NCI-H128 (cell line): Measurements from ENCODE around the gene HSFX1.
"Not testable (repeated sequence)": the region's sequence is repeated elsewhere in the genome, so short reads cannot be mapped to it uniquely, and the experiment has no call there.

Experiments used
- DNase-seq: peaks from one replicate; lab custom pipeline; 2025; ENCODE audit not compliant: unreplicated experiment; lab: John Stamatoyannopoulos, UW

HSFX1 gene, protein sequence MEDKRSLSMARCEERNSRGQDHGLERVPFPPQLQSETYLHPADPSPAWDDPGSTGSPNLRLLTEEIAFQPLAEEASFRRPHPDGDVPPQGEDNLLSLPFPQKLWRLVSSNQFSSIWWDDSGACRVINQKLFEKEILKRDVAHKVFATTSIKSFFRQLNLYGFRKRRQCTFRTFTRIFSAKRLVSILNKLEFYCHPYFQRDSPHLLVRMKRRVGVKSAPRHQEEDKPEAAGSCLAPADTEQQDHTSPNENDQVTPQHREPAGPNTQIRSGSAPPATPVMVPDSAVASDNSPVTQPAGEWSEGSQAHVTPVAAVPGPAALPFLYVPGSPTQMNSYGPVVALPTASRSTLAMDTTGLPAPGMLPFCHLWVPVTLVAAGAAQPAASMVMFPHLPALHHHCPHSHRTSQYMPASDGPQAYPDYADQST

DNA sequence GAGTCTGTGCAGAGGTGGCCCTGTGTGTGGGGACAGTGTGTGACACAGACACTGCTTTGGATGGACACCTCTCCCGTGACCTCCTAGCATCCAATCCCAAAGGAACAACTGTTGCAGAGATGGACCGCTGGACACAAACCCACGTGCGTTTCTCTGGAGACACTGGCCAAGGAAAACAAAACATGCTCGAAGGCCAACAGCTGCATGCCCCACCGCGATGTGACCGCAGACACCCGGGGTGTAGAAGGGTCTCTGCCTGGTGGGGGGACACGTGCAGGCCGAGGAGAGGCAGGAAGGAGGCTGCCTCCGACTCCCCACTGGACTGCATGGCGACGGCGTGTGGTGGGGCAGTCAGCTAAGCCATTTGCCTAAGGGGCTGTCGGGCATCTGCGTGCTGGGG is at the start of gene HSFX1:
Gene HSFX1 (plus strand): TSS at position 301 of the 400 bp plus-strand sequence. CDS start 614 bp downstream, outside the sequence.
- DNase-seq = not testable (repeated sequence)

DNA sequence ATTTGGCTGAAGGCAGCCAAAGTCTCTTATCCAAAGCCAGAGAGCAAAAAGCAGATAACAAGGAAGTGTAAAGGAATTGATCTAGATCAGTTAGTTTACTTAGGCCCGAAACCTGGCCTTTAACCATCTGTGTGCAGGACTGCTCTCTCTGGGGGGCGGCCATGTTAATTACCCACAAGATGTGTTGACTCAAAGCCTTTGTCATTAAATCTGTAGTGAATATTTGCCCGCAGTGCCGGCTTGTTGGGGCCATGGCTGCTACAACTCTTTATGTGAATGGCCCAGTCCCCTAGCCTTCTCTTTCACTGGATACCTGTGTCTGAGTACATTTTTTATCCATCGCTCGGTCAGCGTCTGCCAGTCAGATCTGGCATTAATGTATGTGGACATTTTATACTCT is 46.6 kb upstream of the HSFX1 start:
- not testable (repeated sequence) for DNase-seq

DNA sequence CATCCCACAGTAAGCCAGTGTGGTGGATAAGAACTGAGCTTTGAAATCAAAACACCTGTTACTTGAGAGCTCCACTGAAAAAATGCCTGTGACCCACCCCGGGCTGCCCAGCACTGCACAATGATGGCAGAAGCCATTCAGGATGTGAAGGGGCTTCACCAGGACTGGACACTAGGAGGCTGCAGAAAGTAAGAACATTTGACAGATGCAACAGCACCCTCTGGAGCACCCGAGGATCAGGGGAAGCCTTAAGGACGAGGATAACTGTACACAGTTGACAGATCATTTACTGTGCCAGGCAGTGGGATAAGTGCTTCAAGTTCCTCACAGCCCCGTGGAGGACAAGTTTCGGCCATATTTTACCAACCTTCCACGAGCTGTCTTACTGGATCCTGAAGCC is 31.6 kb upstream of the HSFX1 start:
- not testable (repeated sequence) for DNase-seq

DNA sequence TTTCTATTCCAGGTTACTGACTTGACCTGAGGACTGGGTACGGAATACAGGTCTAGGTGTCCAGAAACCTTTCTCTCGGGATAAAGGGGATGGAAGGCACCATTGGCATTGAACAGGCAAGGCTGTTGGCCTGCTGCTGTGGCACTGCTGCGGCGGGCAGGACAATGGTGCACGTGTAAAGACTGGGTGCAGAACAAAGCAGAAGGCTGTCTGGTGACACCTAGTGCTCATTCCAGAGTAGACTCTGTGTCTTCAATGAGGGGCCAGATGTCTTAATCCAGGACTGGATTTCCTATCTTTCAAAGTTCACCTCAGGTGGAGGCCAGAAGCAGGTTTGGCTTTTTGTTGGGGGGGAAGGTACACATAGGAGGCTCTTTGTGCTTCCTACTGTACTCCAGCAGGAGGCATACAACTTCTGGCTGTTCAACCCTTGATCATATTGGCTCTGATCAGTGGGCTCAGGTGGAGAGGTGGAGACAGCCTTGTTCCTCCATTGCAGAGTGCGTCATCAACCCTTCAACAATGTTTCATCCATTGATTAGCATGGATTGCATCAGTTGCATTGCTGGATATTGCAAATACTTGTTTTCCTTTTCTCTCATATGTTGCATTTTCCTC is 27.4 kb upstream of the HSFX1 start:
- not testable (repeated sequence) for DNase-seq

DNA sequence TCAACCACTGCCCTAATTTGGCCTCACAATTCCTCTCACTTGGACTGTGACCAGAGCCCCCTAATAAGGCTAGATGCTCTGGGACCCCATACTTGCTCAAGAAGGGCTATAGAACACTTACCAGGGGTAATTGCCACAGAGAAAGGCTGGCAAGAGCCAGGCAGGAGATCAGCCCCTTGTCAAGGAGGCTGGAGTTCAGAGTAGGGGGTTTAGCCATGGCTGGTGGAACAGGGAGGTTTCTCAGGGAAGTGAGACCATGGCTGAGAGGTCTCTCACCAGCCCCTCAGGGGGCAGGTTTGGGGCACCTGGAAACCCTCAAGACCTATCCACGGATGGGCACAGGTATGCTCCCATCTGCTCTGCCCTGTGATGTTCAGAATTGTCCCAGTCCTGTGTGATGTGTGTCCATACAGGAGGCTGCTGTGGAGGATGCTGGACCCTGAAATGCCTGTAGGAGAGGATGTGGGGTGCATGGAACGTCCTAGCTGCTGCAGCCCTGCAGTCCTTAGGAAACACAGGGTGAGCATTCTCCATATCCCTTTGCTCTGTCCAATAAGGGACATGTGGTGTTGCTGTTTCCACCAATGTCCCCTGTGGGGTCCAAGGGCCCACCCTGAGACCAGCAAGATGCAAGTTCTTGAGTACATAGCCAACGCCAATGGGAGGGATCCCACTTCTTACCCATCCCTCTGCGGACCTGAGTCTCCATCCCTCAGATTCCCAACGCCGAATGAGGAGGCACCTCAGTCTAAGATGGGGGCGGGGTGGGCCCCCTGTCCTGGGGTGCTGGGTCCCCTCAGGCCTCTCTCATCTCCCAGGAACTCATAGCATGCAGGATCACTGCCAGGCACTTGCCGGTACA is 16.4 kb upstream of the HSFX1 start:
- no peak for DNase-seq

DNA sequence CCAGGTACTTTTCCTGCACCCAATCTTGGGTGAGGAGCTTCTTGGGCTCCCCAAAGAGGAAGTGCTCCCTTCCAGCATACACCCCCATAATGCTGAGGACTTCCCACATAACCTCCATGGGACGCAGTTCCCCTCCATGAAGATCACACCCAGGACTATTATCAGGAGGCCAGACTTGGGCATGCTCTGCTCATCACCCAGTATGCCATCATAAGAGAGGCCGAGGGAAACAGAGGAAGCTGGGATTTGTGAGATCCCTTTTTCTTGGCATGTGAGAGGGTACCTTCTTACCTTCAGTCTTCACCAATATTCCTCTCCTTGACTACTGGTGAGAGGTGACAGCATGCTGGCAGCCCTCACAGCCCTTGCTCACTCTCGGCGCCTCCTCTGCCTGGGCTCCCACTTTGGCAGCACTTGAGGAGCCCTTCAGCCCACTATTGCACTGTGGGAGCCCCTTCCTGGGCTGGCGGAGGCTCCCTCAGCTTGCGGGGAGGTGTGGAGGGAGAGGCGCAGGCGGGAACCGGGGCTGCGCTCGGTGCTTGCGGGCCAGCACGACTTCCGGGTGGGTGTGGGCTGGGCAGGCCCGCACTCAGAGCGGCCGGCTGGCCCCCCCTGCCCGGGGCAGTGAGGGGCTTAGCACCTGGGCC is 15.7 kb upstream of the HSFX1 start:
- DNase-seq = no peak

DNA sequence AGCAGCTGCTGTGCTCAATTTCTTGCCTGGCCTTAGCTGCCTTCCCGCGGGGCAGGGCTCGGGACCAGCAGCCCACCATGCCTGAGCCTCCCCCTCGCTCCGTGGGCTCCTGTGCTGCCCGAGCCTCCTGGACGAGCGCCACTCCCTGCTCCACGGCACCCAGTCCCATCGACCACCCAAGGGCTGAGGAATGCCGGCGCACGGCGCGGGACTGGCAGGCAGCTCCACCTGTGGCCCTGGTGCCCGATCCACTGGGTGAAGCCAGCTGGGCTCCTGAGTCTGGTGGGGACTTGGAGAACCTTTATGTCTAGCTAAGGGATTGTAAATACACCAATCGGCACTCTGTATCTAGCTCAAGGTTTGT is 15.2 kb upstream of the HSFX1 start:
- not testable (repeated sequence) for DNase-seq

DNA sequence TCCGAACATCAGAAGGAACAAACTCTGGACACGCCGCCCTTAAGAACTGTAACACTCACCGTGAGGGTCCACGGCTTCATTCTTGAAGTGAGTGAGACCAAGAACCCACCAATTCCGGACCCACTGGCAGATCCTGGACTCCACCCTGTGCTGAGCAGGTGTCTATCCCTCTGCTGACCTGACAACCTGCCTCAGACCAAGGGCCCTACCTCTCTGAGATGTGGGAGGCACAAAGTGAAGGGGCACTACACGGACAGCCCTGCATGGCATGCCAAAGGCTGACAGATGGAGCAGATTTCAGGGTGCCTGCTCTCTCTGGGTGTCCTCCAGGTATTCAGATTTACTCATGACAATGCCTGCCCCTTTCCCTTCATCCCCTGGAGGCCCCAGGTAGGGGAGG is 14.0 kb upstream of the HSFX1 start:
- DNase-seq = no peak

DNA sequence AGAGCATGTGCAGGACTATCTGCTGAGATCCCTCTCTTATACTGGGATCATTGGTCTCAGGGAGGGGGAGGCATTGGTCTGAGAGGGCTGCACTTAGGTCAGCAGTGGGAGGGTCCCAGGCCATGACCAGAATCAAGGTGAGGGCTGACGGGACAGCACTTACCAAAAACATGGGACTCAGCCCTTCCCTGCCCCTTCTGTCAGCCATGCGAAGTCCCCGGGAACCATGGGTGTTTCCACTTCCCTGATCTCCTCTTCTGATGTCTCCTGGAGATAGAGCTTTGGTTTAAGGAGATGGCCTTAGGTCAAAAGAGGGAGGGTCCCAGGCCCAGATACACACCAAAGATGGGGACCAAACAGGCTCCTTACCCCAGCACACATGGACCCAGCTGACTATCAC is 12.9 kb upstream of the HSFX1 start:
- DNase-seq = no peak

DNA sequence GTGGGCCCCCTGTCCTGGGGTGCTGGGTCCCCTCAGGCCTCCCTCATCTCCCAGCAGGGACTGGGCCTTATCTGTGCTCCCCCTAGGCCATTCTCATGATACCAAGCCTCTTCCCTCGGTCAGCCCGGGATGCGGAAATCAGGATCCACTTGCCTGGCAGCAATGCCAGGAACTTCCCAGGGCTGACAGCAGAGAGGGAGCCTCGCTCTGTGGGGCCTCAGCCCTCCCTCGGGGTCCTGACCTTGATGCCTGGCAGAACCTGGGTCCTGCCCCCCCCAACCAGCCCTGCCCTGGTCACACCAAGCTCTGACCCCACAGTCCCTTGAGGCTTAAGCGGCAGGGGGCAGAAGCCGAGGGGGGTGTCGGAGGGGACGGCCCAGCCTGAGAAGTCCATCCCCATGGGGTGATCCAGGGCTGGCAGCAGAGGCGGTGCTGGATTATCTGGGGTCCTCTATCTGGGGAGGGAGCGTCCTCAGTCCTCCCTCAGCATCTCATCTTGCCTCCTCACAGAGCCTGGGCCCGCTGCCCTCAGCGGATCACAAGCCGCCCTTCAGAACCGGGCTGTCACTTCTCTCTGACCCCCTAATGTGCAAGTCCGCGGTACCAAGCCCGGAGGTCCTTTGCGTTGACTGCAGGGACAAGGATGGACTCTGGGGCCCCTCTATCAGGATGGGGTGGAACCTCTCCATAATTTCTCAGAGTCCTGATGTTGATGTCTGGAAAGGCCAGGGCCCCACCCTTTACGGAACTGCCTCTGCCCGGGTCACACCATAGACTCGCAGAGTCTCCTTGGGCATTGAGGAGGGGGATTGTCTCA is 11.8 kb upstream of the HSFX1 start:
- DNase-seq = not testable (repeated sequence)

DNA sequence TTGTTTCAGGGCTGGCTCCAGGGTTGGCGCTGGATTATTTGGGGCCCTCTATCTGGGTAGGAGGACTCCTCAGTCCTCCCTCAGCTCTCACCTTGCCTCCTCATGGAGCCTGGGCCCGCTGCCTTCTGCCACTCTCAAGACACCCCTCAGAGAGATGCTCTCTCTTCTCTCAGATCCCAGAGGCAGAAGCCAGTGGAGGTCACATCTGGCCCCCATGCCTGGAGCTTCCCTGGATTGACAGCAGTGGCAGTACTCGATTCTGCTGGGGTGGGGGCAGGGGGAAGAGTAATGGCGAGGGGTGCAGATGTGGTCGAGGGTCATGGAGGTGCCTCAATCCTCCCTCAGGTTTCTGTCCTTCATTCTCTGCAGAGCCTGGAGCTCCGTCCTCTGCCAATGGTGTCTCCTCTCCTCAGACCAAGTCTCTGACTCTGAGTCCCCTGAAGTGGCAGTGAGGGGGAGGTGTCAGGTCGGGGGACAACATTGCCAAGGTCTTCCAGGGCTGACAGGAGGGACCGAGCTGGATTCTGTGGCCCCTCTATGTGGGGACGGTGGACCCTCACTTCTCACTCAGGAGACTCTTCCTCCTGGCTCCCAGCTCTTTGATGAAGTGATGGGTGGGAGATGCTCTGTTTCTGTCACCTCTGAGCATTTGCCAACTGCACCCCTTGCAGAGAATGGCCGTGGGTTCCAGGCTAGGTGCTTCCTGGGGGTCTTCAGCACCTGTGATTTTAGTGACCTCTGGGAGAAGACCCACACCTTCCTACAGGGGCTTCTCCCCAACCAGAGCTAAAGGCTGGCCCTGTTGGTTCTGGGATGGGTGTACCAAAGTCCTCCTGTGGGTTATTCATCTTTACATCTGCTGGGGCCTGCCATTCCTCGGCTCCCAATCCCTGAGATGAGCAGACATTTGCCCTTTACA is 10.9 kb upstream of the HSFX1 start:
- DNase-seq = no peak

DNA sequence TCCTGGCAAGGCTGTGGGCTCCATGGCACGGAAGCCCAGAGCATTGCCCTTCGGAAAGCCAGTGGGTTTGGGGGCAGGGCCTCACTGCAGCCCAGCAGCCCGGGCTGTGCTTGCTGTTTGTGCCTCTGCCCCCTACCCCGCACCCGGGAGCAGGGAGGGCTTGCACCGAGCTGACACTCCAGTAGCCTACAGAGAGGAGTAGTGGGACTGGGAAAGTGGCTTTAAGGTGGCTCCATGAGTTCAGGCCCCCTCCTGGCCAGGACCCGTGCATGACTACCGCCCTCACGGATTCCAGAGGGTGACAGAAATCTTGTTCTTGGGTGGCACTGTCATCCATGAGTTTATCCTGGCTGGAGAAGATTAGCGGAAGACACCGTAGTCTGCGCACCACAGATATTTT is 3.5 kb upstream of the HSFX1 start:
- DNase-seq = not testable (repeated sequence)

DNA sequence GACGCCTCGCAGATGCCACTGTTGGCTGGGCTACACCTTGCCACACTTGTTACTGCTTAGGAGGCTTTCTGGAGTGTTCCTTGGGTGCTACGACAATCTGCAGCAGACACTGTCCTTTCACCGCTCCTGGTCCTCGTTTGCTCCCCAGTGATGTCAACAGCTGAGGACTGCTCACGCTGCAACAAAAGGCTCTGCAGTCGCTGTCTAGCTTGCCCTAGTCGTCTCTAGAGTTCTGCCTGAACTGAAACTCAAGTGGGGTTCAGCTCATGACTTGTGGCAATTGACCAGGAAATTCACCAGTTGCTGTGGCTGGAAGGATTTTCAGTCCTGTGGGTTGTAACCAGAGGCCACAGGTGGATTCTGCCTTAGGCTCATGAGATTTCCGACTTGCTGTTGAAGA is 842 bp upstream of the HSFX1 start:
- DNase-seq = not testable (repeated sequence)

DNA sequence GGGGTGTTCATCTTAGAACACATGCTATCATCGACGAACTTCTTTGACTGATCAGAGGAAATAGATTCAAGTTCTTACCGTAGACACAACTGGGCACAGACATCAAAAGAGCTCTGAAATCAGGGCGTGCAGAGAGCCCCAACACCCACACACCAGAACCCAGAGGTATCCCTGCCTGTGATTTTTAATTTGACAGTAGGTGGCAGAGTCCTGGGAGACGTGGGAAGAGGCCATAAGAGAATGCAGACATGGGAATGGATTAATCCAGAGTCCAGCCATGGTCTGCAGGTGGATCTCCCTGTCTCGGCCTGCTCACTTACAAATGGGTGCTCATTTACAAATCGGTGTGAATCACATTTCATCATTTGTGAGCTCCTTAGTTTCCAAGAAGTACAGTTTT is 4.1 kb downstream of the HSFX1 start:
- DNase-seq = not testable (repeated sequence)

DNA sequence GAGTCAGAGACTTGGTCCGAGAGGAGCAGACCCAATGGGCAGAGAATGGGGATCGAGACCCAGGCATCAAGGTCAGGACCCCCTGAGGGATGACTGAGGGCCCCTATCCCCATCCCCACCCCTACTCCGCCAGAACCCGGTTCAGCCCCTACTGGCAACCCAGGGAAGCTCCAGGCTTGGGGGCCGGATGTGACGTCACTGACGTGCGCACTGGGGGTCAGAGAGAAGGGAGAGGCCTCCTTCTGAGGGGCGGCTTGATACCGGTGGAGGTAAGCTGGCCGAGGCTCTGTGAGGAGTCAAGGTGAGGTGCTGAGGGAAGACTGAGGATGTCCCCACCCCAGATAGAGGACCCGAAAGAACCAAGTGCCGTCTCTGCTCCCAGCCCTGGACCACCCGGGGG is 7.9 kb downstream of the HSFX1 start, which contains the start of gene MAGEA9:
Gene MAGEA9 (plus strand): TSS at position 204 of the 400 bp plus-strand sequence. CDS start 4,281 bp downstream, outside the sequence.
- DNase-seq = not testable (repeated sequence)

DNA sequence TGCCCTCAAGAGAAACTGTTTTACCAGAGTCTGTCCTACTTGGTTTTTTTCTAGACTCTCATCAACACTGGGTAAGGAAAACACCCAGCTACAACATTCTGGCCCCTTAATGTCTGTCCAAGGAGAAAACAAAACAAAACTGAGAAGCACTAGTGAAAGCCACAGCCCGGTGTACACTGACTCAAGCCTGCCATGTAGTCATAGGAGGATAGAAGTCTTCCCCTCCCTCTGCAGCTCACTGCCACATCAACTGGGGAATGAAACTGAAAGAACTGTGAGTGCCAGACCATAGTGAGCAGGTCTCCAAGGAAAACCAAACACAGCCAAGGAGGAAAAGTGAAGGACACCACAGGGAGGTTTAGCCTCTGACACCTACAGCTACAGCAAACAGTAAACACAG is 21.7 kb downstream of the HSFX1 start:
- not testable (repeated sequence) for DNase-seq

DNA sequence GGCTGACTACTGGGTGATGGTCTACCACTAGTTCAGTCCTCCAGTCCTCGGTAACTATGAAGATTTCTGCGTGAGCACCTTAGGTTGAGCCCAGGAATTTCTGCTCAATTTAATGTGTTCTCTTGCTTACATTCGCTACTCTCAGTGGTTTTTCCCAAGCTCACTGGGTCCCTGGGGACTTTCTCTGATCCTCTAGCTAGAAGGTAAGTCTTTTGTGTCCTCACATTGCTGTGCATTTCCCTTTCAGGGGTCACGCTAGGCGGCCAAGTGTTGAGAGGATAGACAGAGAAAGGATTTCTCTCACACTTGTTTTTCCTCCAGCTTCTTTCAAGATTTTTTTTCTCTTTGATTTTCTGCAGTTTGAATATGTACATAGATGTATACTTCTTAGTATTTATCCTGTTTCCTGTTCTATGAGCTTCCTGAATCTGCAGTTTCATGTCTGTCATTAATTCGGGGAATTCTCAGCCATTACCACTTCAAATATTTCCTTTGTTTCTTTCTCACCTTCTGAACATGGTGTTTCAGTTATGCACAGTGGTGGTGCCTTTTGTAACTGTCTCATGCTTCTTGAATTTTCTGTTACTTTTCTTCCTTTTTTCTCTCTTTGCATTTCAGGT is 25.3 kb downstream of the HSFX1 start:
- no peak for DNase-seq

DNA sequence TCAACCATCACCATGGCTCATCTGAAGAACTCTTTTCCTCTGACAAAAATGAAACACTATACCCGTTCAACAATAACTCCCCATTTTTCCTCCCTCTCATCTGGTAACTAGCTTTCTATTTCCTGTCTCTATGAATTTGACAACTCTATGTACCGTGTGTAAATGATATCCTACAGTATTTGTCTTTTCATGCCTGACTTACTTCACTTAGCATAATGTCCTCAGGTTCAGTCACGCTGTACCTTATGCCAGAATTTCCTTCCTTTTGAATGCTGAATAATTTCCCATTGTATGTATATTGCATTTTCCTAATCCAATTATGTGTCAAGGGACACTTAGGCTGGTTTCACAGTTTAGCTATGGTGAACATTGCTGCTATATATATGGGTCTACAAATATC is 26.1 kb downstream of the HSFX1 start:
- DNase-seq = no peak
